HepG2 (cell line): ENCODE measurements around the gene BBS12. TPM values are rescaled to one million over a fixed set of nuclear protein-coding genes. Genes with fewer than 3 reads are reported as not detected.

ENCODE experiments used
- ATAC-seq: fragments of 200-7000 bp; cut with Tn5 transposase; 3 replicates; pipeline ENCODE4 v1.9.1; 2020; ENCODE audit warnings: mild to moderate bottlenecking, moderate library complexity
- BruUV-seq: library from RNA; stranded (reverse); fragments of 400-500 nt; replicated peaks from 2 replicates; lab custom pipeline; 2021; lab: Mats Ljungman, UMichigan
- CTCF ChIA-PET: fragments of 300-600 bp; formaldehyde crosslinking; extraction: SDS; loops from one replicate; lab custom pipeline; 2021; ENCODE audit warnings: low total read pairs, inconsistent platforms, low intra/inter-chr PET ratio; lab: Yijun Ruan, JAX
- POLR2A ChIA-PET: fragments of 350-600 bp; sonication (Branson Sonifier 250); formaldehyde crosslinking; loops from one replicate; lab custom pipeline; 2020; ENCODE audit warnings: antibody characterized with exemption, inconsistent platforms; lab: Yijun Ruan, JAX
- DNase-seq: peaks from one replicate; pipeline ENCODE4 v3.0.0-alpha.2; 2015; ENCODE audit warnings: low spot score
- FAIRE-seq: peaks from 3 replicates; lab custom pipeline; 2011; peaks lifted over from hg19 to GRCh38; lab: Jason Lieb, UNC
- H2AFZ ChIP-seq: one replicate; pipeline ENCODE4 v1.6.1; 2011; ENCODE audit warnings: low read length, inconsistent platforms
- H3K27ac ChIP-seq: fragments of 300-600 bp; 3 replicates; pipeline ENCODE4 v1.8.0; 2011; ENCODE audit warnings: mixed run types, mild to moderate bottlenecking, mixed read lengths, low read length, inconsistent platforms; ENCODE audit not compliant: insufficient read depth; ENCODE audit errors: extremely low read length
- H3K27me3 ChIP-seq, 2 experiments: fragments of 200-600 bp in 1 of 2; 2 replicates in 1 of 2; 3 replicates in 1 of 2; pipeline versions ENCODE4 v1.6.0 to v1.8.0; 2011; ENCODE audit warnings: low read length in 2 of 2, mild to moderate bottlenecking in 2 of 2, moderate library complexity in 2 of 2, inconsistent platforms in 1 of 2; ENCODE audit not compliant: insufficient read depth in 2 of 2, control insufficient read depth in 1 of 2
- H3K36me3 ChIP-seq, 2 experiments: fragments of 200-600 bp in 1 of 2; replicated peaks in 1 of 2; 2 replicates in 1 of 2; 3 replicates in 1 of 2; pipeline versions ENCODE4 v1.5.1 to v1.8.0; 2011; ENCODE audit warnings: low read length in 2 of 2, inconsistent platforms in 1 of 2; ENCODE audit not compliant: insufficient read depth in 2 of 2, control insufficient read depth in 1 of 2
- H3K4me1 ChIP-seq: 2 replicates; pipeline ENCODE4 v1.5.1; 2012; ENCODE audit warnings: low read length, inconsistent platforms; ENCODE audit not compliant: insufficient read depth
- H3K4me2 ChIP-seq: 2 replicates; pipeline ENCODE4 v1.6.0; 2011; ENCODE audit warnings: low read depth, low read length, inconsistent platforms
- H3K4me3 ChIP-seq, 3 experiments: fragments of 200-600 bp in 1 of 3; sonication (generic), shearing (Covaris generic) in 1 of 3; replicated peaks in 1 of 3; 2 replicates each; pipeline ENCODE4 v1.5.1; 2011 to 2016; ENCODE audit warnings: low read length in 3 of 3, inconsistent platforms in 2 of 3, low read depth in 2 of 3, mild to moderate bottlenecking in 2 of 3, control low read depth in 1 of 3, mixed read lengths in 1 of 3; ENCODE audit not compliant: insufficient read depth in 1 of 3
- H3K79me2 ChIP-seq: one replicate; pipeline ENCODE4 v1.6.1; 2011; ENCODE audit warnings: low read length, inconsistent platforms; ENCODE audit not compliant: insufficient read depth
- H3K9ac ChIP-seq: 2 replicates; pipeline ENCODE4 v1.6.0; 2011; ENCODE audit warnings: mild to moderate bottlenecking, low read depth, low read length, inconsistent platforms; ENCODE audit not compliant: insufficient read depth
- H3K9me3 ChIP-seq: 2 replicates; pipeline ENCODE4 v1.5.1; 2012; ENCODE audit warnings: mild to moderate bottlenecking, low read length
- H4K20me1 ChIP-seq: 2 replicates; pipeline ENCODE4 v1.6.0; 2011; ENCODE audit warnings: inconsistent platforms, mild to moderate bottlenecking, low read length, moderate library complexity; ENCODE audit not compliant: insufficient read depth
- EP300 ChIP-seq, 3 experiments: sonication (generic) in 1 of 3; formaldehyde crosslinking in 1 of 3; IDR thresholded peaks; 2 replicates each; pipeline versions ENCODE4 v1.5.1 to v1.6.1; 2011 to 2020; ENCODE audit warnings: low read depth in 2 of 3, low read length in 2 of 3, borderline replicate concordance in 1 of 3, improper control_type of control experiment in 1 of 3, mild to moderate bottlenecking in 1 of 3, missing genetic modification reagents in 1 of 3, moderate library complexity in 1 of 3
- MBNL3 ChIP-seq: fragments of 250-450 bp; sonication (Bioruptor Pico); conservative IDR thresholded peaks from 2 replicates; pipeline ENCODE4 v1.8.0; 2022; ENCODE audit warnings: mild to moderate bottlenecking, inconsistent platforms
- MLX ChIP-seq: IDR thresholded peaks from 2 replicates; pipeline ENCODE4 v1.6.1; 2016
- PAX8 ChIP-seq: sonication (generic); formaldehyde crosslinking; IDR thresholded peaks from 2 replicates; pipeline ENCODE4 v1.8.0; 2022; ENCODE audit warnings: mild to moderate bottlenecking, missing genetic modification reagents, borderline replicate concordance
- POGK ChIP-seq: sonication (generic); formaldehyde crosslinking; conservative IDR thresholded peaks from 2 replicates; pipeline ENCODE4 v1.8.0; 2022; ENCODE audit warnings: mild to moderate bottlenecking, moderate library complexity, missing genetic modification reagents
- SP140L ChIP-seq: sonication (generic); formaldehyde crosslinking; IDR thresholded peaks from 2 replicates; pipeline ENCODE4 v1.4.0; 2020; ENCODE audit warnings: missing genetic modification reagents, borderline replicate concordance
- ZHX2 ChIP-seq, 2 experiments: sonication (generic) in 1 of 2; formaldehyde crosslinking in 1 of 2; IDR thresholded peaks; 2 replicates each; pipeline versions ENCODE4 v1.6.1 to v1.9.0; 2014 to 2022; ENCODE audit warnings: antibody characterized with exemption in 1 of 2, borderline replicate concordance in 1 of 2, inconsistent platforms in 1 of 2, low read depth in 1 of 2, missing genetic modification reagents in 1 of 2
- ZNF430 ChIP-seq: sonication (generic); formaldehyde crosslinking; IDR thresholded peaks from 2 replicates; pipeline ENCODE4 v1.9.0; 2021; ENCODE audit warnings: mild to moderate bottlenecking, missing genetic modification reagents
- ZSCAN9 ChIP-seq: IDR thresholded peaks from 2 replicates; pipeline ENCODE4 v1.6.1; 2016; ENCODE audit warnings: borderline replicate concordance
- WGBS: methylation state at CpG from one replicate; pipeline ENCODE4 v1.1.6; 2017; ENCODE audit warnings: low lambda C conversion rate; 5-methylcytosine and 5-hydroxymethylcytosine counted together
- in situ Hi-C: cut with HindIII; loops from 2 replicates; pipeline ENCODE4 v1.10.0; 2017; ENCODE audit warnings: low pct_unique_long_range_greater_than_20kb; ENCODE audit not compliant: extremely low pct_ligation_motif_present
- intact Hi-C: fragments of 100-400 bp; cut with micrococcal nuclease; formaldehyde crosslinking; loops from one replicate; pipeline ENCODE4 v1.10.0; 2022; ENCODE audit not compliant: unreplicated experiment
- polyA plus RNA-seq, 8 experiments: library from polyadenylated mRNA; depleted of rRNA in 3 of 8; stranded (reverse) in 7 of 8; unstranded in 1 of 8; fragments of >200 nt; fragmentation: Illumina TruSeq in 4 of 8; extraction: Trizol in 4 of 8; gene quantifications; 2 replicates each; pipeline versions ENCODE4 v1.2.1 to v1.2.3, GENCODE V29; 2011 to 2016; ENCODE audit warnings: low read depth in 4 of 8, missing spikeins in 1 of 8, mixed read lengths in 1 of 8; ENCODE audit not compliant: insufficient read depth in 1 of 8
- total RNA-seq, 5 experiments: library from RNA; depleted of rRNA; stranded (reverse); fragments of >200 nt; fragmentation: Illumina TruSeq; extraction: Trizol; gene quantifications; 2 replicates each; pipeline ENCODE4 v1.2.3, GENCODE V29; 2016; ENCODE audit warnings: low read depth in 1 of 5

Gene BBS12
- total and polyA plus RNA-seq, 2 of the 13 experiments (the other 11 are each of a cell fraction or from before 2014, with no cell fraction given) = 0.32 to 1.7 TPM

GRCh38 chr4:122701061-122701460 is 31.4 kb upstream of the BBS12 start:
- Histone ChIP-seq H3K4me2 (no peak overlapping the region), H3K9ac (no peak overlapping the region), H4K20me1 (no peaks in the 10 kb centered on the region), H3K27me3 (no peaks in the 10 kb centered on the region), H3K79me2 (no peaks in the 10 kb centered on the region), H2AFZ (no peak overlapping the region), H3K4me3 (no peak overlapping the region), H3K27ac (no peak overlapping the region), H3K36me3 (no peaks in the 10 kb centered on the region), H3K4me1 (0 out of 2 replicates have a peak, but pooled peaks cover 6% of the 10 kb centered on the region), H3K9me3 (no peaks in the 10 kb centered on the region)
- no TSS peak for BruUV-seq
- in situ Hi-C loops = no loop called here
- ChIA-PET CTCF (no interaction called here), POLR2A (no interaction called here)
- no peak for ATAC-seq
- DNase-seq = no peak
- TF ChIP-seq PAX8 (CRISPR knock-in tag) = no peak
- TF ChIP-seq ZHX2 (IDR thresholded peaks at IDR 0.05; ENCODE audit: low read depth) = no peak
- TF ChIP-seq ZHX2 (CRISPR knock-in tag; IDR thresholded peaks at IDR 0.05; ENCODE audit: borderline replicate concordance) = no peak
- TF ChIP-seq ZNF430 = no peak
- no peak for TF ChIP-seq POGK
- TF ChIP-seq SP140L = no peak
- no peak for TF ChIP-seq MLX (CRISPR knock-in tag)
- no peak for TF ChIP-seq ZSCAN9 (CRISPR knock-in tag)
- TF ChIP-seq MBNL3 (CRISPR knock-in tag) = no peak
- TF ChIP-seq EP300 (IDR thresholded peaks at IDR 0.05; ENCODE audit: low read depth in 2 of 2, low read length in 2 of 2) = no peak
- no peak for TF ChIP-seq EP300 (CRISPR knock-in tag; IDR thresholded peaks at IDR 0.05; ENCODE audit: borderline replicate concordance)
- WGBS = 58% methylated on average over 5 of the region's 5 CpGs
- FAIRE-seq = no peak
- intact Hi-C loops = no loop called here
